SK-N-SH treated with all-trans-retinoic acid at 6 μM for 48 hours (cell line): ENCODE measurements around the gene QKI.

Source experiments
- ATAC-seq: fragments of 200-7000 bp; cut with Tn5 transposase; 3 replicates; pipeline ENCODE4 v1.9.1; 2020; ENCODE audit warnings: mild to moderate bottlenecking, moderate library complexity
- ARNTL ChIP-seq: fragments of 450-650 bp; formaldehyde crosslinking; IDR thresholded peaks from 2 replicates; pipeline ENCODE4 v1.5.0; 2020; ENCODE audit warnings: low read depth, mild to moderate bottlenecking, moderate library complexity, borderline replicate concordance
- BACH2 ChIP-seq: fragments of 250-450 bp; sonication (Bioruptor Pico); IDR thresholded peaks from 2 replicates; pipeline ENCODE4 v1.9.0; 2021; ENCODE audit warnings: mild to moderate bottlenecking, borderline replicate concordance
- CSDC2 ChIP-seq: fragments of 250-450 bp; sonication (Bioruptor Pico); IDR thresholded peaks from 2 replicates; pipeline ENCODE4 v1.5.0; 2020; ENCODE audit warnings: mild to moderate bottlenecking, moderate library complexity
- ESRRG ChIP-seq: fragments of 250-450 bp; sonication (Bioruptor Pico); IDR thresholded peaks from 2 replicates; pipeline ENCODE4 v1.6.1; 2021; ENCODE audit warnings: mild to moderate bottlenecking
- ISL1 ChIP-seq: fragments of 250-450 bp; sonication (Bioruptor Pico); IDR thresholded peaks from 2 replicates; pipeline ENCODE4 v2.1.2; 2022; ENCODE audit warnings: mild to moderate bottlenecking, moderate library complexity
- OSR1 ChIP-seq: fragments of 250-450 bp; sonication (Bioruptor Pico); IDR thresholded peaks from 2 replicates; pipeline ENCODE4 v1.8.0; 2022; ENCODE audit warnings: moderate library complexity, mild to moderate bottlenecking, inconsistent platforms
- RARB ChIP-seq: fragments of 250-450 bp; sonication (Bioruptor Pico); IDR thresholded peaks from 2 replicates; pipeline ENCODE4 v1.8.0; 2021; ENCODE audit warnings: mild to moderate bottlenecking, moderate library complexity
- SNAI2 ChIP-seq: fragments of 250-450 bp; sonication (Bioruptor Pico); IDR thresholded peaks from 2 replicates; pipeline ENCODE4 v1.5.0; 2020; ENCODE audit warnings: mild to moderate bottlenecking, moderate library complexity
- TCF4 ChIP-seq: fragments of 250-450 bp; sonication (Bioruptor Pico); IDR thresholded peaks from 2 replicates; pipeline ENCODE4 v1.8.0; 2021; ENCODE audit warnings: mild to moderate bottlenecking, moderate library complexity, borderline replicate concordance
- ZC3H10 ChIP-seq: fragments of 250-450 bp; sonication (Bioruptor Pico); IDR thresholded peaks from 2 replicates; pipeline ENCODE4 v1.5.1; 2021; ENCODE audit warnings: mild to moderate bottlenecking, moderate library complexity
- ZFP3 ChIP-seq: fragments of 250-450 bp; sonication (Bioruptor Pico); IDR thresholded peaks from 2 replicates; pipeline ENCODE4 v1.5.0; 2020; ENCODE audit warnings: mild to moderate bottlenecking, moderate library complexity
- ZFP30 ChIP-seq: fragments of 450-650 bp; formaldehyde crosslinking; IDR thresholded peaks from 2 replicates; pipeline ENCODE4 v1.5.0; 2022; ENCODE audit warnings: mild to moderate bottlenecking, moderate library complexity
- ZNF565 ChIP-seq: fragments of 450-650 bp; formaldehyde crosslinking; conservative IDR thresholded peaks from 2 replicates; pipeline ENCODE4 v1.5.0; 2020; ENCODE audit warnings: low read depth, mild to moderate bottlenecking, moderate library complexity
- ZNF70 ChIP-seq: fragments of 450-650 bp; formaldehyde crosslinking; IDR thresholded peaks from 2 replicates; pipeline ENCODE4 v1.5.0; 2020; ENCODE audit warnings: mild to moderate bottlenecking, moderate library complexity
- ZNF8 ChIP-seq: fragments of 450-650 bp; formaldehyde crosslinking; IDR thresholded peaks from 2 replicates; pipeline ENCODE4 v1.5.0; 2020; ENCODE audit warnings: mild to moderate bottlenecking, moderate library complexity
- TF ChIP-seq, protein P1 (sequence below): fragments of 250-450 bp; sonication (Bioruptor Pico); IDR thresholded peaks from 2 replicates; pipeline ENCODE4 v1.5.1; 2021; ENCODE audit warnings: mild to moderate bottlenecking, moderate library complexity
- TF ChIP-seq, protein P2 (sequence below): fragments of 250-450 bp; sonication (Bioruptor Pico); IDR thresholded peaks from 2 replicates; pipeline ENCODE4 v1.5.0; 2020; ENCODE audit warnings: mild to moderate bottlenecking, moderate library complexity
- TF ChIP-seq, protein P3 (sequence below): fragments of 250-450 bp; sonication (Bioruptor Pico); IDR thresholded peaks from 2 replicates; pipeline ENCODE4 v1.5.1; 2020; ENCODE audit warnings: low read depth, mild to moderate bottlenecking, moderate library complexity

Gene QKI

DNA sequence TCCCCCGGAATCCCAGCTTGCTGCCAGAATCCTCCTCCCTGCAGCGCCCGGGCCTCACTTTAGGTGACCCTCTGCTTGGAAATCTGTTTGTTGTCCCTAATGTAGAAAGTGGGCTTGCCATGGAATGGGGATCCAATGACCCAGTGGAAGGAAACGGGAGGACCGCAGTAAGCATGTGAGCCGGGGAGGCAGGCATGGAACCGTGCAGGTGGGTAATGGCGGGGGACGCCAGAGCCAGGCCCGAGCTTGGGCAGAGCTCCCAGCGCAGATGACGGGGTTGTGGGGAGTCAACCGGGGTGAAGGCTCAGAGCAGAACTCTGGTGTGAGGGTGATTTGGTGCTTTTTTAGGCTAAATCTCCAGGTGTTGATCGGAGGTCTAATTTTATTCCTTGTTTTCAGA is 188.3 kb downstream of the QKI start:
- TF ChIP-seq CSDC2 (CRISPR knock-in tag): no peak
- TF ChIP-seq ZC3H10 (CRISPR knock-in tag): no peak
- no peak for TF ChIP-seq RARB (CRISPR knock-in tag)
- no peak for ATAC-seq

DNA sequence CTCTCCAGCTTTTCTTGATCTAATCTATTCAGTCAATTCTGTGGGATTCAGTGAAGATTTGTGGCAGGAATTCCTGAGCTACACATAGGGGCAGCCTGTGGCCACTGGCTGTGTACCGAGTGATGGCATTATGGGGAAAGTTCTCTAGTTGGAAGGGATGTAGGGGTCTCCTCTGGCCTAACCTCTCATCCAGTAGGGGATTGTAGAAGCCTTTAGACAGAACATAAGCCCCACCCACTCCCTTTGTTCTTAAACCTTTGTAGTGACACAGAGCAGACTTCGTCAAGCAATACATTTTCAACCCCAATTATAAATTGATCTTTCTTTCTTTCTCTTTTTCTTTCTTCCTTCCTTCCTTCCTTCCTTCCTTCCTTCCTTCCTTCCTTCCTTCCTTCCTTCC is 188.9 kb downstream of the QKI start:
- TF ChIP-seq, protein P1, sequence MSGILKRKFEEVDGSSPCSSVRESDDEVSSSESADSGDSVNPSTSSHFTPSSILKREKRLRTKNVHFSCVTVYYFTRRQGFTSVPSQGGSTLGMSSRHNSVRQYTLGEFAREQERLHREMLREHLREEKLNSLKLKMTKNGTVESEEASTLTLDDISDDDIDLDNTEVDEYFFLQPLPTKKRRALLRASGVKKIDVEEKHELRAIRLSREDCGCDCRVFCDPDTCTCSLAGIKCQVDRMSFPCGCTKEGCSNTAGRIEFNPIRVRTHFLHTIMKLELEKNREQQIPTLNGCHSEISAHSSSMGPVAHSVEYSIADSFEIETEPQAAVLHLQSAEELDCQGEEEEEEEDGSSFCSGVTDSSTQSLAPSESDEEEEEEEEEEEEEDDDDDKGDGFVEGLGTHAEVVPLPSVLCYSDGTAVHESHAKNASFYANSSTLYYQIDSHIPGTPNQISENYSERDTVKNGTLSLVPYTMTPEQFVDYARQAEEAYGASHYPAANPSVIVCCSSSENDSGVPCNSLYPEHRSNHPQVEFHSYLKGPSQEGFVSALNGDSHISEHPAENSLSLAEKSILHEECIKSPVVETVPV (CRISPR knock-in tag): no peak
- TF ChIP-seq OSR1 (CRISPR knock-in tag) (no peak), SNAI2 (CRISPR knock-in tag) (no peak), ZNF70 (no peak), RARB (CRISPR knock-in tag) (no peak), ARNTL (no peak), TCF4 (CRISPR knock-in tag) (no peak), ZC3H10 (CRISPR knock-in tag) (no peak)
- ATAC-seq: no peak

DNA sequence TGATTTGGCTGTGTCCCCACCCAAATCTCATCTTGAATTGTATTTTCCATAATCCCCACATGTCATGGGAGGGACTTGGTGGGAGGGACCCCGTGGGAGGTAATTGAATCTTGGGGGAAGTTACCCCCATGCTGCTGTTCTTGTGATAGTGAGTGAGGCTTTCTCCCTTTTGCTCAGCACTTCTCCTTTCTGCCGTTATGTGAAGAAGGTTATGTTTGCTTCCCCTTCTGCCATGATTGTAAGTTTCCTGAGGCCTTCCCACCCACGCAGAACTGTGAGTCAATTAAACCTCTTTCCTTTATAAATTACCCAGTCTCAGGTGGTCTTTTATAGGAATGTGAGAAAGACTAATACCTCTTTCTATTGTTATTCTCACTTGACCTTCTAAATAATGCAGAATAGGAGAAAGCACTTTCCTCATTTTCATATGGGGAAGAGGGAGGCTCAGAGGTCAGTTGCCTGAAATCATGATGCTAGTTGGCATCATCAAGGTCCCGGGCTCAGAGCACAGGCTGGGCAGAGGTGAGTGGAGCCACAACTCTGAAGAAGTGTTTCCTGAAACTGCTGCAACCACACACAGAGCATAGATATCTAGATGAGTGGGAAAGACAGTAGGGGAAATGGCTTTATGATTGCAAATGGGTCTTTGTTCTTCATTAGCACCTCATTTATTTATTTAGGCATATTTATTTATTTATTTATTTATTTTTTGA is 191.0 kb downstream of the QKI start:
- ATAC-seq: no peak
- TF ChIP-seq ZNF8: no peak
- no peak for TF ChIP-seq ZC3H10 (CRISPR knock-in tag)
- no peak for TF ChIP-seq ZNF565
- TF ChIP-seq ZFP3 (CRISPR knock-in tag): no peak
- no peak for TF ChIP-seq BACH2 (CRISPR knock-in tag)
- no peak for TF ChIP-seq SNAI2 (CRISPR knock-in tag)
- no peak for TF ChIP-seq OSR1 (CRISPR knock-in tag)
- TF ChIP-seq ISL1 (CRISPR knock-in tag): no peak
- TF ChIP-seq ZNF70: no peak
- TF ChIP-seq, protein P2, sequence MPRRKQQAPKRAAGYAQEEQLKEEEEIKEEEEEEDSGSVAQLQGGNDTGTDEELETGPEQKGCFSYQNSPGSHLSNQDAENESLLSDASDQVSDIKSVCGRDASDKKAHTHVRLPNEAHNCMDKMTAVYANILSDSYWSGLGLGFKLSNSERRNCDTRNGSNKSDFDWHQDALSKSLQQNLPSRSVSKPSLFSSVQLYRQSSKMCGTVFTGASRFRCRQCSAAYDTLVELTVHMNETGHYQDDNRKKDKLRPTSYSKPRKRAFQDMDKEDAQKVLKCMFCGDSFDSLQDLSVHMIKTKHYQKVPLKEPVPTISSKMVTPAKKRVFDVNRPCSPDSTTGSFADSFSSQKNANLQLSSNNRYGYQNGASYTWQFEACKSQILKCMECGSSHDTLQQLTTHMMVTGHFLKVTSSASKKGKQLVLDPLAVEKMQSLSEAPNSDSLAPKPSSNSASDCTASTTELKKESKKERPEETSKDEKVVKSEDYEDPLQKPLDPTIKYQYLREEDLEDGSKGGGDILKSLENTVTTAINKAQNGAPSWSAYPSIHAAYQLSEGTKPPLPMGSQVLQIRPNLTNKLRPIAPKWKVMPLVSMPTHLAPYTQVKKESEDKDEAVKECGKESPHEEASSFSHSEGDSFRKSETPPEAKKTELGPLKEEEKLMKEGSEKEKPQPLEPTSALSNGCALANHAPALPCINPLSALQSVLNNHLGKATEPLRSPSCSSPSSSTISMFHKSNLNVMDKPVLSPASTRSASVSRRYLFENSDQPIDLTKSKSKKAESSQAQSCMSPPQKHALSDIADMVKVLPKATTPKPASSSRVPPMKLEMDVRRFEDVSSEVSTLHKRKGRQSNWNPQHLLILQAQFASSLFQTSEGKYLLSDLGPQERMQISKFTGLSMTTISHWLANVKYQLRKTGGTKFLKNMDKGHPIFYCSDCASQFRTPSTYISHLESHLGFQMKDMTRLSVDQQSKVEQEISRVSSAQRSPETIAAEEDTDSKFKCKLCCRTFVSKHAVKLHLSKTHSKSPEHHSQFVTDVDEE (CRISPR knock-in tag): no peak
- TF ChIP-seq, protein P1 (CRISPR knock-in tag): no peak
- no peak for TF ChIP-seq RARB (CRISPR knock-in tag)
- TF ChIP-seq, protein P3, sequence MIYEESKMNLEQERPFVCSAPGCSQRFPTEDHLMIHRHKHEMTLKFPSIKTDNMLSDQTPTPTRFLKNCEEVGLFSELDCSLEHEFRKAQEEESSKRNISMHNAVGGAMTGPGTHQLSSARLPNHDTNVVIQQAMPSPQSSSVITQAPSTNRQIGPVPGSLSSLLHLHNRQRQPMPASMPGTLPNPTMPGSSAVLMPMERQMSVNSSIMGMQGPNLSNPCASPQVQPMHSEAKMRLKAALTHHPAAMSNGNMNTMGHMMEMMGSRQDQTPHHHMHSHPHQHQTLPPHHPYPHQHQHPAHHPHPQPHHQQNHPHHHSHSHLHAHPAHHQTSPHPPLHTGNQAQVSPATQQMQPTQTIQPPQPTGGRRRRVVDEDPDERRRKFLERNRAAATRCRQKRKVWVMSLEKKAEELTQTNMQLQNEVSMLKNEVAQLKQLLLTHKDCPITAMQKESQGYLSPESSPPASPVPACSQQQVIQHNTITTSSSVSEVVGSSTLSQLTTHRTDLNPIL (CRISPR knock-in tag): no peak
- no peak for TF ChIP-seq ZFP30 (CRISPR knock-in tag)
- TF ChIP-seq, all 23 proteins: peak for 0

DNA sequence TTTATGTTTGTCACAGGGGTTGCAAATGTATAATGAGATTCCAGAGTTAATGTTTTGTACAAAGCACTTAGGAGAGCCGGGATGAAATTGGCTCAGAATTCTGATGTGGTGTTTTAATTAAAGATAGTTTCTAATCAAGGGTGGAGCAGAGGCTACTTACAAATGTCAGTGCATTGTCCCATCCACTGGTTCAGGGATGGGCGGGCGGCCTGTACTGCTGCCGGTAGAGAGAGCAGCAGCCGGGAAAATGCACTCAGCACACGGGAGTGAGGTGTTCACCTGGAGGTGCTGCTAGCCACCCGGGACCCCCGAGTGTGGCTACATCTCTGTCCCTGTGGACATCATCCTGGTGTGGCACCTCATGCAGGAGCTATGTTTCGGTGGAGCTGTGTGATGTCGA is 193.3 kb downstream of the QKI start:
- ATAC-seq: no peak
- TF ChIP-seq ZNF70 (no peak), RARB (CRISPR knock-in tag) (no peak), OSR1 (CRISPR knock-in tag) (no peak), ZC3H10 (CRISPR knock-in tag) (no peak), ZNF8 (no peak), ISL1 (CRISPR knock-in tag) (no peak), ESRRG (CRISPR knock-in tag) (no peak), ZFP3 (CRISPR knock-in tag) (no peak), ZNF565 (no peak)
- TF ChIP-seq, protein P2 (CRISPR knock-in tag): no peak
